GM12872 (cell line): ENCODE results near the gene EHBP1.

Experiments
- CTCF ChIP-seq: IDR thresholded peaks from 3 replicates; pipeline ENCODE4 v1.5.1; 2011; ENCODE audit warnings: low read depth, mild to moderate bottlenecking, low read length, moderate library complexity; ENCODE audit not compliant: insufficient read depth

The EHBP1 gene

GRCh38 chr2:62897187-62897827 is 191.8 kb downstream of the EHBP1 start:
- no peak for TF ChIP-seq CTCF

- TF ChIP-seq CTCF = no peak
These were observed 198.8 kb downstream of the EHBP1 start for GRCh38 chr2:62904344-62904743.

GRCh38 chr2:62908145-62908544 is 202.6 kb downstream of the EHBP1 start:
- no peak for TF ChIP-seq CTCF

DNA sequence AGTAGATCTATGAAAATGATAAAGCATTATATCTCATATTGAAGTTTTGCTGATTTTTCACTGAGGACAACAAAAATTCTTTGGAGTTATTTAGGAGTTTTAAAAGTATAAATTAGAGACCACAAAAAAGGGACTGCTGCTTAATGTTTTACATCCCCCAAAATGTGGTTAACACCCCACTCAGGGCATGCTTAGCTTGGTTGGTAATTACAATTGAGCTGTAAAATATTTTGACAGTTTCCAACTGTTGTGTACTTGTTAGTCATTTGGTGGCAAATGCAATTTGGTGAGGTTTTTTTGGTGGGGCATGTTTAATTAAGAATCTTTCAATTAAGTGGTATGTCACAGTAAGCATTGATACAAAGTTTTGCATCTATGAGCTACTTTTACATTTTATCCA is 207.8 kb downstream of the EHBP1 start:
- no peak for TF ChIP-seq CTCF

GRCh38 chr2:62919041-62919440 is 213.5 kb downstream of the EHBP1 start:
- no peak for TF ChIP-seq CTCF

GRCh38 chr2:62920070-62920469 is 214.6 kb downstream of the EHBP1 start:
- TF ChIP-seq CTCF = no peak

DNA sequence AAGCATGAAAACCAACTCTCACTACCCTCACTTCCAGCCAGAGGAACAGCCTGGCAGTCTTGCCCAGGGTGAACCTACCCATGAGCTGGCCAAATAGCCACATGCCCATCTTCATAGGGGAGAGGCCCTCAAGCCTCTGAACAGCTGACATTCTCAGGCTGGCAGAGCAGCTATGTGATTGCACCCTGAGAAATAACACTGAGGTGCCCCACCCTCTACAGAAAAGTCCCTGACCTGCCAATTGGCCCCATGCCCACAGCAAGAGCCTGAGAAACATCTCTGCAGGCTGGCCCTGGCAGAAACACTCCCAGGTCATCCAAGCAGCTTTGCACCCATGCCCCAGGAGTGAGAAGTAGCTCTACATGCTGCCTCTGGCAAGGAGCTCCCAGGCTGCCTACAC is 217.7 kb downstream of the EHBP1 start:
- TF ChIP-seq CTCF = no peak
